22Rv1 (cell line): Measurements from ENCODE around the gene CUX1.

ENCODE experiments used
- H3K27ac ChIP-seq: fragments of 450-650 bp; 2 replicates; pipeline ENCODE4 v1.5.1; 2017
- ZFX ChIP-seq: fragments of 450-650 bp; IDR thresholded peaks from 2 replicates; pipeline ENCODE4 v1.6.1; 2017; ENCODE audit warnings: antibody characterized with exemption, borderline replicate concordance
- TF ChIP-seq, protein P1 (sequence below): fragments of 450-650 bp; IDR thresholded peaks from 2 replicates; pipeline ENCODE4 v1.5.1; 2017; ENCODE audit warnings: mild to moderate bottlenecking

CUX1 gene

DNA sequence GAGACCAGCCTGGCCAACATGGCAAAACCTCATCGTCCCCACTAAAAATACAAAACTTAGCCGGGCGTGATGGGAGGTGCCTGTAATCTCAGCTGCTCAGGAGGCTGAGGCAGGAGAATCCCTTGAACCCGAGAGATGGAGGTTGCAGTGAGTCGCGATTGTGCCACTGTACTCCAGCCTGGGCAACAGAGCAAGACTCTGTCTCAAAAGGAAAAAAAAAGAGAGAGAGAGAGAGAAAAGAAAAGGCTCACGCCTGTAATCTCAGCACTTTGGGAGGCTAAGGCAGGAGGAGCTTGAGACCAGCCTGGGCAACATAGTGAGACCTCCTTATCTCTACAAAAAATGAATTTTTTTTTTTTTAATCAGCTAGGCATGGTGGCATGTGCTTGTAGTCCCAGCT lies 157.6 kb downstream of the CUX1 start:
- TF ChIP-seq, protein P1, sequence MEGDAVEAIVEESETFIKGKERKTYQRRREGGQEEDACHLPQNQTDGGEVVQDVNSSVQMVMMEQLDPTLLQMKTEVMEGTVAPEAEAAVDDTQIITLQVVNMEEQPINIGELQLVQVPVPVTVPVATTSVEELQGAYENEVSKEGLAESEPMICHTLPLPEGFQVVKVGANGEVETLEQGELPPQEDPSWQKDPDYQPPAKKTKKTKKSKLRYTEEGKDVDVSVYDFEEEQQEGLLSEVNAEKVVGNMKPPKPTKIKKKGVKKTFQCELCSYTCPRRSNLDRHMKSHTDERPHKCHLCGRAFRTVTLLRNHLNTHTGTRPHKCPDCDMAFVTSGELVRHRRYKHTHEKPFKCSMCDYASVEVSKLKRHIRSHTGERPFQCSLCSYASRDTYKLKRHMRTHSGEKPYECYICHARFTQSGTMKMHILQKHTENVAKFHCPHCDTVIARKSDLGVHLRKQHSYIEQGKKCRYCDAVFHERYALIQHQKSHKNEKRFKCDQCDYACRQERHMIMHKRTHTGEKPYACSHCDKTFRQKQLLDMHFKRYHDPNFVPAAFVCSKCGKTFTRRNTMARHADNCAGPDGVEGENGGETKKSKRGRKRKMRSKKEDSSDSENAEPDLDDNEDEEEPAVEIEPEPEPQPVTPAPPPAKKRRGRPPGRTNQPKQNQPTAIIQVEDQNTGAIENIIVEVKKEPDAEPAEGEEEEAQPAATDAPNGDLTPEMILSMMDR, result no peak
- no peak for TF ChIP-seq ZFX

DNA sequence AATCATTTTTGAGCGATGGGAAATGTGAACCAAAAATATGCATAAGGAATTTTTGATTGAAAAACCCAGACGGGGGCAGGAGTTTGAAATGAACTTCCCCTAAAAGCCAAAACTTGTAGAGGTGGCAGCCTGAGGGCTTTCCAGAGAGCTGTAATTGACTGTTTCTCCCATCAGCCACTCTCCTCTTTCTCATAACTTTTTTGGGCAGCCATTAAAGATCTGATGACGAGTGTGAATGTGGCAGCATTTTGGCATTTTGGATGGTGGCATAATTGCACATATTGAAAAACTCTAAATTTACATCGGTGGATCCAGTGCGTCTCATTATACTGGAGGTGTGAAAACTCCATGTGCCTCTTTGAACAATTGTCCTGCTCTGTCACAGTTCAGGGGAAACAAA lies 159.0 kb downstream of the CUX1 start:
- no peak overlapping the region for H3K27ac ChIP-seq
- TF ChIP-seq, protein P1, result no peak
- TF ChIP-seq ZFX, result no peak

More for the DNA sequence above, 157.6 kb downstream of the CUX1 start:
- H3K27ac ChIP-seq, result no peak overlapping the region

DNA sequence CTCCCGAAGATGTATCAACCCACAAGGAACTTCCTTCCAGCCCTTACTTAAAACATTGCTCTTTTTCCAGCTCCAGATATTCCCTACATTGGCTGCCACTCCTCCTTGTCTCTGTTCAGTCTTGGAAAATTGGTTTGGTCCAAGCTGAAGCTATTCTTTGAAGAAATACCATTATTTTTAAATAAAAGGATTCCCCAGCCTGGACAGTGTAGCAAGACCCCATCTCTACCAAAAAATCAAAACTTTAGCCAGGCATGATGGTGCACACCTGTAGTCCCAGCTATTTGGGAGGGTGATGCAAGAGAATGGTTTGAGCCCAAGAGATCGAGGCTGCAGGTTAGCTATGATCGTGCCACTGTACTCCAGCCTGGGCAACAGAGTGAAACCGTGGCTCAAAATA lies 159.8 kb downstream of the CUX1 start:
- no peak overlapping the region for H3K27ac ChIP-seq
- TF ChIP-seq, protein P1, result no peak
- TF ChIP-seq ZFX, result no peak

DNA sequence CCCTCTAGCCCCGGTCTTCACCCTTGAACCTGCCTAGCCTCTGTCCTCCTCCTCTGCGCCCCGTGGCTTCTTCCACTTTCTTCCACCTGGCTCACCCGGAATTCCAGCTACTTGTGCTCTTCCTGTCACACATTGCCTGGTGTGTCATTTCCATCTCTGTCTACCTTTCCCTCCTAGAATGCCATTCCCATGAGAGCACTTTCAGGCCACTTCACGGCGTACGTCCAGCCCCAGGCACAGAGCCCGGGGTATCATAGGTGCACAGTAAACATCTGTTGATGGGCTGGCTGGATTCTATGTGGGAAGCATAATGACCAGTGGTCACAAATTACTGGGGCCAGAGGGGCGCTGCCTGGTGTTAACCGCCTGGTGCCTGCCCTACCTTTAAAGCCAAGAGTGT lies 161.3 kb downstream of the CUX1 start:
- TF ChIP-seq, protein P1, result no peak
- no peak for TF ChIP-seq ZFX
- no peak overlapping the region for H3K27ac ChIP-seq

DNA sequence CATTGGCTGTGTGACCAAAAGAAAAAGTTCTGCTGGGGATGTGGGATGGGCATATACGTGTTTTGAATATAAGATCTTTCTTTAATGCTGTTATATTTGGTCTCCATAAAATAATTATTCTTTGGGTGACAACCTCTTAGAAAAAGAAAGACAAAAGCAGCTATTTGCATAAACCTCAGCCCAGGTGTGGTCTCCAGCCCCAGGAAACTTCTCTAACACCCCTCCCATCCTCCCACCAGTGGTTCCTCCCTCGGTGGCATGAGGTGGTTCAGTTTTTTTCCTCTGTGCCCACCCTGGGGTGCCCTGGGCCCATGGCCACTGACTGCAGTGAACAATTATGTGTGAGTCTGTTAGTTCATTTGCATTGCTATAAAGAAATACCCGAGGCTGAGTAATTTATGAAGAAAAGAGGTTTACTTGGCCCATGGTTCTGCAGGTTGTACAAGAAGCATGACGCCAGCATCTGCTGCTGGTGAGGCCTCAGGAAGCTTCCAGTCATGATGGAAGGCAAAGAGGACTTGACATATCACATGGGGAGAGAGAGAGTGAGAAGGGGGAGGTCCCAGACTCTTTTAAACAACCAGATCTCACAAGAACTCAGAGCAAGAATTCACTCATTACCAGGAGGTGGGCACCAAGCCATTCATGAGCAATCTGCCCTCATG lies 165.9 kb downstream of the CUX1 start:
- H3K27ac ChIP-seq, result no peak overlapping the region
- TF ChIP-seq, protein P1, result no peak
- TF ChIP-seq ZFX, result no peak

DNA sequence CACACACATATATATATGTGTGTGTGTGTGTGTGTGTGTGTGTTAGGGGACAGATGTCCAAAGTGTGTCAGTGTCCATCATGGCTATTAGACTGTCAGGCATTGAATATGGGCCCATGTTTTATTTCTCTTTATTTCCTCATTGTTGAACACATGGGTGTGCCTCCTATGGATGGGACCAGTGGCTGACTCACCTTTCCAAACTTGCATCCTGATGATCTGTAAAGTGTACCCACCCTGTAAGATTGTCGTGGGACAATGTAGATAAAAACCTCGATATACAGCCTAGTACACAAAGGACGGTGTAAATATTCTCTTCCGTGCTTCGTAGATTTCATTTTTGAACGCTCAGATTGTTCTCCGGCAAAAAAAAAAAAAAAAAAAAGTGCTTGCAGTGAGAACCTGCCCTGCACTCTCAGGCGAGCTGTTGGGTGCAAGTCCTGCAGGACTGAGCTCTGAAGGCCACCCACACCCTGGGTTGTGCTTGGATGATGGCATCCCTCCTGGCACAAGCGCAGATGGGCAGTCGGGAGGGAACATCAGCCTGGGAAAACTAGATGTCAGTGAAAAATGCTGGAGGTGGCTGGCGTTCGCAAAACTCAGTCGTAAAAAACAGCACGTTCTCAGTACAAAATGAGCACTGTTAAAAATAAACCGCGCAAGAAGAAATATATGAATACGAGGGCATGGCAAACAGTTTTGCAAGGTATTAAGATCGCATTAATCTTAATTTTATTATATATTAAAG lies 166.9 kb downstream of the CUX1 start:
- TF ChIP-seq ZFX, result no peak
- TF ChIP-seq, protein P1, result no peak
- no peak overlapping the region for H3K27ac ChIP-seq
